ENCODE measurements around the gene MAP3K9.

The MAP3K9 gene

GRCh38 chr14:70821584-70822529 lies 12.5 kb upstream of the MAP3K9 start:
- TF ChIP-seq CTCF (conservative IDR thresholded peaks at IDR 0.05; ENCODE audit: low read depth, low read length) = no peak
- DNase-seq (ENCODE audit: low read depth) = peak; percentile 53
- peak overlapping the region; percentile 71 for H3K4me3 ChIP-seq (ENCODE audit: low read depth, low read length)

- H3K4me3 ChIP-seq (ENCODE audit: low read depth, low read length) = no peak overlapping the region
- DNase-seq (ENCODE audit: low read depth) = no peak
- no peak for TF ChIP-seq CTCF (conservative IDR thresholded peaks at IDR 0.05; ENCODE audit: low read depth, low read length)
Observed at GRCh38 chr14:70816525-70816924, 7.2 kb upstream of the MAP3K9 start.

- no peak for TF ChIP-seq CTCF (conservative IDR thresholded peaks at IDR 0.05; ENCODE audit: low read depth, low read length)
Observed at GRCh38 chr14:70814466-70814865, 5.2 kb upstream of the MAP3K9 start.

GRCh38 chr14:70812124-70812818 lies 3.0 kb upstream of the MAP3K9 start:
- DNase-seq (ENCODE audit: low read depth) = no peak
- no peak for TF ChIP-seq CTCF (conservative IDR thresholded peaks at IDR 0.05; ENCODE audit: low read depth, low read length)
- no peak overlapping the region for H3K4me3 ChIP-seq (ENCODE audit: low read depth, low read length)

More at GRCh38 chr14:70814466-70814865, 5.2 kb upstream of the MAP3K9 start:
- no peak for DNase-seq (ENCODE audit: low read depth)
- no peak overlapping the region for H3K4me3 ChIP-seq (ENCODE audit: low read depth, low read length)

GRCh38 chr14:70811578-70811977 lies 2.3 kb upstream of the MAP3K9 start:
- DNase-seq (ENCODE audit: low read depth) = peak; percentile 42
- TF ChIP-seq CTCF (conservative IDR thresholded peaks at IDR 0.05; ENCODE audit: low read depth, low read length) = no peak
- H3K4me3 ChIP-seq (ENCODE audit: low read depth, low read length) = no peak overlapping the region

GRCh38 chr14:70811050-70811449 lies 1.7 kb upstream of the MAP3K9 start:
- no peak for DNase-seq (ENCODE audit: low read depth)
- no peak for TF ChIP-seq CTCF (conservative IDR thresholded peaks at IDR 0.05; ENCODE audit: low read depth, low read length)
- no peak overlapping the region for H3K4me3 ChIP-seq (ENCODE audit: low read depth, low read length)

All from choroid plexus epithelial cell (primary cell).